HepG2 (cell line): ENCODE measurements around the gene NCR3LG1. TPM values are rescaled to one million over a fixed set of nuclear protein-coding genes. Genes with fewer than 3 reads are reported as not detected.

Experiments
- ASH2L ChIP-seq: fragments of 300-600, 200-600 bp; sonication (generic); IDR thresholded peaks from 2 replicates; pipeline ENCODE4 v1.7.0; 2017; ENCODE audit warnings: low read depth, mild to moderate bottlenecking, moderate library complexity, mixed read lengths, low read length; ENCODE audit not compliant: insufficient read length
- ESRRA ChIP-seq: sonication (generic); formaldehyde crosslinking; IDR thresholded peaks from 2 replicates; pipeline ENCODE4 v1.5.1; 2020; ENCODE audit warnings: mild to moderate bottlenecking, low read depth, missing genetic modification reagents
- FOXO1 ChIP-seq: sonication (generic); formaldehyde crosslinking; IDR thresholded peaks from 2 replicates; pipeline ENCODE4 v1.4.0; 2020; ENCODE audit warnings: missing genetic modification reagents
- ISX ChIP-seq: sonication (generic); formaldehyde crosslinking; conservative IDR thresholded peaks from 2 replicates; pipeline ENCODE4 v1.5.0; 2020; ENCODE audit warnings: missing genetic modification reagents
- KLF12 ChIP-seq: sonication (generic); formaldehyde crosslinking; IDR thresholded peaks from 2 replicates; pipeline ENCODE4 v1.4.0; 2020; ENCODE audit warnings: missing genetic modification reagents, borderline replicate concordance
- KLF15 ChIP-seq: sonication (generic); formaldehyde crosslinking; IDR thresholded peaks from 2 replicates; pipeline ENCODE4 v1.8.1; 2023; ENCODE audit warnings: borderline replicate concordance, mild to moderate bottlenecking, inconsistent platforms, missing genetic modification reagents, mixed read lengths
- KLF6 ChIP-seq: IDR thresholded peaks from 2 replicates; pipeline ENCODE4 v1.8.0; 2016; ENCODE audit warnings: missing biosample characterization, missing genetic modification reagents
- LCORL ChIP-seq, 2 experiments: fragments of 450-650 bp in 1 of 2; sonication (generic) in 1 of 2; formaldehyde crosslinking in 1 of 2; IDR thresholded peaks; 2 replicates each; pipeline versions ENCODE4 v1.5.0 to v1.6.1; 2017 to 2020; ENCODE audit warnings: antibody characterized with exemption in 1 of 2, missing genetic modification reagents in 1 of 2
- MAFF ChIP-seq: IDR thresholded peaks from 2 replicates; pipeline ENCODE4 v1.6.1; 2011; ENCODE audit warnings: low read depth, low read length, improper control_type of control experiment
- REL ChIP-seq: sonication (generic); formaldehyde crosslinking; conservative IDR thresholded peaks from 2 replicates; pipeline ENCODE4 v1.8.0; 2022; ENCODE audit warnings: mild to moderate bottlenecking, missing genetic modification reagents, moderate library complexity
- REPIN1 ChIP-seq: sonication (generic); formaldehyde crosslinking; IDR thresholded peaks from 2 replicates; pipeline ENCODE4 v1.8.0; 2022; ENCODE audit warnings: missing genetic modification reagents, low read depth, mild to moderate bottlenecking, borderline replicate concordance
- SRSF9 ChIP-seq: fragments of 200-400 bp; formaldehyde crosslinking; IDR thresholded peaks from 2 replicates; pipeline ENCODE4 v1.6.1; 2018; ENCODE audit warnings: borderline replicate concordance, mild to moderate bottlenecking, low read depth, low read length; ENCODE audit not compliant: insufficient read depth, poor library complexity, severe bottlenecking
- ZBTB42 ChIP-seq: sonication (generic); formaldehyde crosslinking; IDR thresholded peaks from 2 replicates; pipeline ENCODE4 v1.5.0; 2020; ENCODE audit warnings: mild to moderate bottlenecking, missing genetic modification reagents
- ZFYVE20 ChIP-seq: sonication (generic); formaldehyde crosslinking; IDR thresholded peaks from 2 replicates; pipeline ENCODE4 v1.8.0; 2023; ENCODE audit warnings: low read depth, mild to moderate bottlenecking, moderate library complexity, missing genetic modification reagents, borderline replicate concordance
- ZNF713 ChIP-seq: sonication (generic); formaldehyde crosslinking; IDR thresholded peaks from 2 replicates; pipeline ENCODE4 v1.4.0; 2020; ENCODE audit warnings: mild to moderate bottlenecking, missing genetic modification reagents
- ZNF724P ChIP-seq: sonication (generic); formaldehyde crosslinking; IDR thresholded peaks from 2 replicates; pipeline ENCODE4 v1.8.0; 2022; ENCODE audit warnings: missing genetic modification reagents, borderline replicate concordance
- polyA plus RNA-seq, 8 experiments: library from polyadenylated mRNA; depleted of rRNA in 3 of 8; stranded (reverse) in 7 of 8; unstranded in 1 of 8; fragments of >200 nt; fragmentation: Illumina TruSeq in 4 of 8; extraction: Trizol in 4 of 8; gene quantifications; 2 replicates each; pipeline versions ENCODE4 v1.2.1 to v1.2.3, GENCODE V29; 2011 to 2016; ENCODE audit warnings: low read depth in 4 of 8, missing spikeins in 1 of 8, mixed read lengths in 1 of 8; ENCODE audit not compliant: insufficient read depth in 1 of 8
- total RNA-seq, 5 experiments: library from RNA; depleted of rRNA; stranded (reverse); fragments of >200 nt; fragmentation: Illumina TruSeq; extraction: Trizol; gene quantifications; 2 replicates each; pipeline ENCODE4 v1.2.3, GENCODE V29; 2016; ENCODE audit warnings: low read depth in 1 of 5
- TF ChIP-seq, protein P1 (sequence below): sonication (generic); formaldehyde crosslinking; IDR thresholded peaks from 2 replicates; pipeline ENCODE4 v1.9.0; 2021; ENCODE audit warnings: mild to moderate bottlenecking, missing genetic modification reagents
- TF ChIP-seq, protein P2 (sequence below): sonication (generic); formaldehyde crosslinking; IDR thresholded peaks from 2 replicates; pipeline ENCODE4 v1.4.0; 2020; ENCODE audit warnings: missing genetic modification reagents, mild to moderate bottlenecking, borderline replicate concordance

The NCR3LG1 gene
- total and polyA plus RNA-seq, 2 of the 13 experiments (the other 11 are each of a cell fraction or from before 2014, with no cell fraction given): 16.1 to 25.1 TPM

DNA sequence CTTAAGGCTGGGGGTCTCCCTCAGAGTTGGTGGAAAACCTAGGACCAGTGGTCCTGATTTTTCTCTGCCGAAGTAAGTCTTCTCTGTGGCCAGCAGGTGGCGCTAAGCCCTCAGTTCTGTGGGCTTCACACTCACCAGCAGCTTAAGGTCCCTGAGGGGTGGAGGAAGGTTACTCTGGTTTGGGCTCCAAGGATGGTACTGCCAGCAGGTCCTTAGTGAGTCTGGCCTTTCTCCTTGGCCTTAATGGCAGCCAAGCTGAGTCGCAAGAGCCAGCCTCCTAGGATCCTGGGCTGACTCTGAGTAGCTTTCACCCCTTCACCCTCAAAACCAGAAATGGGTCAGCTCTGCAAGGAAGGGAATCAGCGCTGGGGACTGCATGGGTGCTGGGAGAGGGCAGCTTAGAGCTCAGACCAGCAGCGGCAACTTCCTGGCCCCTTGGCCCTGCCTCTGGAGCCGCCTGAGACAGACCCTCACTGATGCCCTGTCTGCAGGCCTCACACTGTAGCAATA, 32.5 kb downstream of the NCR3LG1 start (continued):
- TF ChIP-seq, protein P1, sequence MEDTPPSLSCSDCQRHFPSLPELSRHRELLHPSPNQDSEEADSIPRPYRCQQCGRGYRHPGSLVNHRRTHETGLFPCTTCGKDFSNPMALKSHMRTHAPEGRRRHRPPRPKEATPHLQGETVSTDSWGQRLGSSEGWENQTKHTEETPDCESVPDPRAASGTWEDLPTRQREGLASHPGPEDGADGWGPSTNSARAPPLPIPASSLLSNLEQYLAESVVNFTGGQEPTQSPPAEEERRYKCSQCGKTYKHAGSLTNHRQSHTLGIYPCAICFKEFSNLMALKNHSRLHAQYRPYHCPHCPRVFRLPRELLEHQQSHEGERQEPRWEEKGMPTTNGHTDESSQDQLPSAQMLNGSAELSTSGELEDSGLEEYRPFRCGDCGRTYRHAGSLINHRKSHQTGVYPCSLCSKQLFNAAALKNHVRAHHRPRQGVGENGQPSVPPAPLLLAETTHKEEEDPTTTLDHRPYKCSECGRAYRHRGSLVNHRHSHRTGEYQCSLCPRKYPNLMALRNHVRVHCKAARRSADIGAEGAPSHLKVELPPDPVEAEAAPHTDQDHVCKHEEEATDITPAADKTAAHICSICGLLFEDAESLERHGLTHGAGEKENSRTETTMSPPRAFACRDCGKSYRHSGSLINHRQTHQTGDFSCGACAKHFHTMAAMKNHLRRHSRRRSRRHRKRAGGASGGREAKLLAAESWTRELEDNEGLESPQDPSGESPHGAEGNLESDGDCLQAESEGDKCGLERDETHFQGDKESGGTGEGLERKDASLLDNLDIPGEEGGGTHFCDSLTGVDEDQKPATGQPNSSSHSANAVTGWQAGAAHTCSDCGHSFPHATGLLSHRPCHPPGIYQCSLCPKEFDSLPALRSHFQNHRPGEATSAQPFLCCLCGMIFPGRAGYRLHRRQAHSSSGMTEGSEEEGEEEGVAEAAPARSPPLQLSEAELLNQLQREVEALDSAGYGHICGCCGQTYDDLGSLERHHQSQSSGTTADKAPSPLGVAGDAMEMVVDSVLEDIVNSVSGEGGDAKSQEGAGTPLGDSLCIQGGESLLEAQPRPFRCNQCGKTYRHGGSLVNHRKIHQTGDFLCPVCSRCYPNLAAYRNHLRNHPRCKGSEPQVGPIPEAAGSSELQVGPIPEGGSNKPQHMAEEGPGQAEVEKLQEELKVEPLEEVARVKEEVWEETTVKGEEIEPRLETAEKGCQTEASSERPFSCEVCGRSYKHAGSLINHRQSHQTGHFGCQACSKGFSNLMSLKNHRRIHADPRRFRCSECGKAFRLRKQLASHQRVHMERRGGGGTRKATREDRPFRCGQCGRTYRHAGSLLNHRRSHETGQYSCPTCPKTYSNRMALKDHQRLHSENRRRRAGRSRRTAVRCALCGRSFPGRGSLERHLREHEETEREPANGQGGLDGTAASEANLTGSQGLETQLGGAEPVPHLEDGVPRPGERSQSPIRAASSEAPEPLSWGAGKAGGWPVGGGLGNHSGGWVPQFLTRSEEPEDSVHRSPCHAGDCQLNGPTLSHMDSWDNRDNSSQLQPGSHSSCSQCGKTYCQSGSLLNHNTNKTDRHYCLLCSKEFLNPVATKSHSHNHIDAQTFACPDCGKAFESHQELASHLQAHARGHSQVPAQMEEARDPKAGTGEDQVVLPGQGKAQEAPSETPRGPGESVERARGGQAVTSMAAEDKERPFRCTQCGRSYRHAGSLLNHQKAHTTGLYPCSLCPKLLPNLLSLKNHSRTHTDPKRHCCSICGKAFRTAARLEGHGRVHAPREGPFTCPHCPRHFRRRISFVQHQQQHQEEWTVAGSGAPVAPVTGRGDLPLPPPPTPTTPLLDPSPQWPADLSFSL (CRISPR knock-in tag): no peak
- TF ChIP-seq ASH2L: no peak
- TF ChIP-seq KLF12 (CRISPR knock-in tag): no peak
- no peak for TF ChIP-seq KLF6 (CRISPR knock-in tag)
- TF ChIP-seq ZNF724P (CRISPR knock-in tag): 0 out of 2 replicates have a peak, but pooled peaks have one; percentile 35
- no peak for TF ChIP-seq ZNF713
- TF ChIP-seq KLF15 (CRISPR knock-in tag): no peak
- TF ChIP-seq LCORL (IDR thresholded peaks at IDR 0.05): no peak
- no peak for TF ChIP-seq LCORL (CRISPR knock-in tag; IDR thresholded peaks at IDR 0.05)
- peak; percentile 43; the same call in 1 of the 2 replicates for TF ChIP-seq REPIN1 (CRISPR knock-in tag)
- TF ChIP-seq ZBTB42 (CRISPR knock-in tag): no peak
- no peak for TF ChIP-seq MAFF
- no peak for TF ChIP-seq ESRRA (CRISPR knock-in tag)
- no peak for TF ChIP-seq SRSF9
- TF ChIP-seq FOXO1 (CRISPR knock-in tag): no peak
- no peak for TF ChIP-seq REL
- no peak for TF ChIP-seq ISX (CRISPR knock-in tag)
- TF ChIP-seq, protein P2, sequence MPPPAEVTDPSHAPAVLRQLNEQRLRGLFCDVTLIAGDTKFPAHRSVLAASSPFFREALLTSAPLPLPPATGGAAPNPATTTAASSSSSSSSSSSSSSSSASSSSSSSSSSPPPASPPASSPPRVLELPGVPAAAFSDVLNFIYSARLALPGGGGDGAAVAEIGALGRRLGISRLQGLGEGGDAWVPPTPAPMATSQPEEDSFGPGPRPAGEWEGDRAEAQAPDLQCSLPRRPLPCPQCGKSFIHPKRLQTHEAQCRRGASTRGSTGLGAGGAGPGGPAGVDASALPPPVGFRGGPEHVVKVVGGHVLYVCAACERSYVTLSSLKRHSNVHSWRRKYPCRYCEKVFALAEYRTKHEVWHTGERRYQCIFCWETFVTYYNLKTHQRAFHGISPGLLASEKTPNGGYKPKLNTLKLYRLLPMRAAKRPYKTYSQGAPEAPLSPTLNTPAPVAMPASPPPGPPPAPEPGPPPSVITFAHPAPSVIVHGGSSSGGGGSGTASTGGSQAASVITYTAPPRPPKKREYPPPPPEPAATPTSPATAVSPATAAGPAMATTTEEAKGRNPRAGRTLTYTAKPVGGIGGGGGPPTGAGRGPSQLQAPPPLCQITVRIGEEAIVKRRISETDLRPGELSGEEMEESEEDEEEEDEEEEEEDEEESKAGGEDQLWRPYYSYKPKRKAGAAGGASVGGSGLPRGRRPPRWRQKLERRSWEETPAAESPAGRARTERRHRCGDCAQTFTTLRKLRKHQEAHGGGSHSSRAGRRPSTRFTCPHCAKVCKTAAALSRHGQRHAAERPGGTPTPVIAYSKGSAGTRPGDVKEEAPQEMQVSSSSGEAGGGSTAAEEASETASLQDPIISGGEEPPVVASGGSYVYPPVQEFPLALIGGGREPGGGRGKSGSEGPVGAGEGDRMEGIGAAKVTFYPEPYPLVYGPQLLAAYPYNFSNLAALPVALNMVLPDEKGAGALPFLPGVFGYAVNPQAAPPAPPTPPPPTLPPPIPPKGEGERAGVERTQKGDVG: no peak
- TF ChIP-seq ZFYVE20 (CRISPR knock-in tag): no peak
